B cell (primary cell): ENCODE data around the gene NRXN2. TPM values are rescaled to one million over a fixed set of nuclear protein-coding genes. Genes with fewer than 3 reads are reported as not detected.

ENCODE experiments used
- ATAC-seq: fragments of 200-7000 bp; cut with Tn5 transposase; one replicate; pipeline ENCODE4 v1.10.0; 2021; ENCODE audit warnings: low read depth, mild to moderate bottlenecking, moderate number of reproducible peaks, moderate library complexity
- CTCF ChIA-PET: fragments of 350-600 bp; sonication (Branson Sonifier 250); formaldehyde crosslinking; loops from one replicate; lab custom pipeline; 2021; ENCODE audit warnings: antibody characterized with exemption, inconsistent platforms; lab: Charles Lee
- POLR2A ChIA-PET: fragments of 350-600 bp; sonication (Branson Sonifier 250); formaldehyde crosslinking; loops from one replicate; lab custom pipeline; 2021; ENCODE audit warnings: antibody characterized with exemption; lab: Charles Lee
- DNase-seq: peaks from one replicate; pipeline ENCODE4 v3.0.0; 2013
- H2AFZ ChIP-seq: 2 replicates; pipeline ENCODE4 v1.6.1; 2012; ENCODE audit warnings: mild to moderate bottlenecking, low read depth, low read length; ENCODE audit not compliant: insufficient read depth, poor library complexity, severe bottlenecking
- H3K27ac ChIP-seq, 2 donors: 1 replicate in 1 of 2; 2 replicates in 1 of 2; pipeline ENCODE4 v1.5.1; 2012 to 2013; ENCODE audit warnings: low read length in 2 of 2, mild to moderate bottlenecking in 2 of 2, moderate library complexity in 1 of 2
- H3K27me3 ChIP-seq, 4 experiments: fragments of 200-600 bp in 1 of 4; sonication (generic) in 1 of 4; replicated peaks in 1 of 4; 1 replicate in 2 of 4; 2 replicates in 2 of 4; pipeline versions ENCODE4 v1.6.1 to v1.7.0; 2013 to 2016; ENCODE audit warnings: low read length in 3 of 4, mild to moderate bottlenecking in 2 of 4, mixed read lengths in 1 of 4, moderate library complexity in 1 of 4; ENCODE audit not compliant: insufficient read depth in 4 of 4, control insufficient read depth in 3 of 4; ENCODE audit errors: control extremely low read depth in 1 of 4
- H3K36me3 ChIP-seq, 2 experiments: replicated peaks in 1 of 2; 1 replicate in 1 of 2; 2 replicates in 1 of 2; pipeline versions ENCODE4 v1.6.1 to v1.7.1; 2013; ENCODE audit warnings: low read length in 1 of 2; ENCODE audit not compliant: insufficient read depth in 2 of 2, control insufficient read depth in 1 of 2; ENCODE audit errors: control extremely low read depth in 1 of 2, extremely low read depth in 1 of 2
- H3K4me1 ChIP-seq, 2 donors: fragments of 200-600 bp in 1 of 2; sonication (generic) in 1 of 2; 1 replicate in 1 of 2; 2 replicates in 1 of 2; pipeline versions ENCODE4 v1.5.1 to v1.6.1; 2013 to 2017; ENCODE audit warnings: low read length in 2 of 2; ENCODE audit not compliant: control insufficient read depth in 2 of 2, insufficient read depth in 2 of 2
- H3K4me2 ChIP-seq: replicated peaks from 2 replicates; pipeline ENCODE3; 2012; ENCODE audit warnings: mild to moderate bottlenecking, low read depth, low read length; ENCODE audit not compliant: poor library complexity, severe bottlenecking
- H3K4me3 ChIP-seq, 5 experiments: fragments of 200-600 bp in 1 of 5; sonication (generic) in 1 of 5; 1 replicate in 3 of 5; 2 replicates in 2 of 5; pipeline versions ENCODE4 v1.5.1 to v1.7.0; 2011 to 2016; ENCODE audit warnings: low read length in 4 of 5, mild to moderate bottlenecking in 4 of 5, low read depth in 2 of 5, control low read depth in 1 of 5, moderate library complexity in 1 of 5; ENCODE audit not compliant: insufficient read depth in 1 of 5; ENCODE audit errors: control extremely low read depth in 1 of 5, extremely low read depth in 1 of 5
- H3K79me2 ChIP-seq: fragments of 200-600 bp; sonication (generic); one replicate; pipeline ENCODE4 v1.6.0; 2016; ENCODE audit warnings: low read length; ENCODE audit not compliant: control insufficient read depth, insufficient read depth
- H3K9ac ChIP-seq: fragments of 200-600 bp; sonication (generic); 2 replicates; pipeline ENCODE4 v1.6.1; 2017; ENCODE audit warnings: mild to moderate bottlenecking, low read length, moderate library complexity
- H3K9me3 ChIP-seq, 3 donors: one replicate each; pipeline versions ENCODE4 v1.6.1 to v1.7.1; 2013; ENCODE audit warnings: low read length in 2 of 3; ENCODE audit not compliant: control insufficient read depth in 2 of 3, insufficient read depth in 1 of 3; ENCODE audit errors: control extremely low read depth in 1 of 3
- H4K20me1 ChIP-seq: 2 replicates; pipeline ENCODE4 v1.6.0; 2012; ENCODE audit warnings: mild to moderate bottlenecking, low read length; ENCODE audit not compliant: insufficient read depth, control insufficient read depth, poor library complexity, severe bottlenecking
- H3K27ac Mint-ChIP-seq: one replicate; pipeline ENCODE4 v1.8.0; 2021; ENCODE audit warnings: mixed read lengths
- H3K27me3 Mint-ChIP-seq: one replicate; pipeline ENCODE4 v1.8.0; 2021; ENCODE audit warnings: mixed read lengths
- H3K4me1 Mint-ChIP-seq: one replicate; pipeline ENCODE4 v1.8.0; 2021; ENCODE audit warnings: mixed read lengths
- H3K4me3 Mint-ChIP-seq: one replicate; pipeline ENCODE4 v1.8.0; 2021; ENCODE audit warnings: mixed read lengths
- H3K9me3 Mint-ChIP-seq: one replicate; pipeline ENCODE4 v1.8.0; 2022; ENCODE audit warnings: mixed read lengths; ENCODE audit not compliant: insufficient read depth
- CTCF ChIP-seq: fragments of 200-600 bp; IDR thresholded peaks from one replicate; pipeline ENCODE4 v1.8.0; 2022; ENCODE audit warnings: antibody characterized with exemption, mild to moderate bottlenecking
- EZH2 ChIP-seq: IDR thresholded peaks from 2 replicates; pipeline ENCODE4 v1.6.1; 2012; ENCODE audit warnings: borderline replicate concordance, low read depth, mild to moderate bottlenecking, moderate library complexity, low read length; ENCODE audit not compliant: insufficient read depth, poor library complexity, severe bottlenecking
- WGBS: methylation state at CpG from one replicate; pipeline ENCODE4 v1.1.5; 2013; ENCODE audit warnings: missing lambda C conversion rate; ENCODE audit not compliant: insufficient coverage; 5-methylcytosine and 5-hydroxymethylcytosine counted together
- intact Hi-C: fragments of 100-400 bp; cut with micrococcal nuclease; formaldehyde crosslinking; loops from one replicate; pipeline ENCODE4 v1.10.0; 2022
- polyA plus RNA-seq: library from polyadenylated mRNA; depleted of rRNA; stranded (reverse); fragments of >200 nt; gene quantifications from 2 replicates; pipeline ENCODE4 v1.2.3, GENCODE V29; 2012
- total RNA-seq, 2 donors: library from RNA; stranded (reverse); fragments of 120-200 nt in 1 of 2; gene quantifications; 1 replicate in 1 of 2; 2 replicates in 1 of 2; pipeline versions ENCODE4 v1.2.3 to v1.2.4, GENCODE V29; 2013 to 2022

The NRXN2 gene
- total and polyA plus RNA-seq, 2 donors (not counting 1 experiment from before 2014, with no cell fraction given), result 0.01 to 0.52 TPM

- no peak overlapping the region for H3K27ac ChIP-seq
- no CpG with 5 or more reads among the region's 2 CpGs for WGBS
- no peak overlapping the region for H3K4me3 ChIP-seq
- ChIA-PET CTCF (interaction anchor here (0.9 kb wide), 1 partner anchor 14 kb away, joined by 3 read pairs; no protein-coding TSS in a partner anchor), POLR2A (no interaction called here)
- no peak overlapping the region for H3K4me2 ChIP-seq
- ATAC-seq (no peak), DNase-seq (no peak)
- H3K9me3 Mint-ChIP-seq, result no peaks in the 10 kb centered on the region
- H4K20me1 ChIP-seq, result no peaks in the 10 kb centered on the region
- H3K4me1 Mint-ChIP-seq, result peaks cover 19% of the 10 kb centered on the region
- H3K27ac Mint-ChIP-seq, result no peak overlapping the region
- H3K9me3 ChIP-seq, result no peaks in the 10 kb centered on the region
- no peak overlapping the region for H2AFZ ChIP-seq
- peaks cover 0 to 3% (median 0%) of the 10 kb centered on the region in 4 experiments for H3K27me3 ChIP-seq
- H3K27me3 Mint-ChIP-seq, result peaks cover 3% of the 10 kb centered on the region
- no peaks in the 10 kb centered on the region for H3K36me3 ChIP-seq
- no peak overlapping the region for H3K9ac ChIP-seq
- peaks cover 17 to 28% of the 10 kb centered on the region in 2 donors for H3K4me1 ChIP-seq
- H3K4me3 Mint-ChIP-seq, result no peak overlapping the region
- TF ChIP-seq CTCF, result no peak
- TF ChIP-seq EZH2, result no peak
- H3K79me2 ChIP-seq, result no peaks in the 10 kb centered on the region
- intact Hi-C loops, result loop anchor here (10.0 kb wide), 1 partner anchor 453 kb away; the partner anchor contains the start of gene FERMT3
These were observed 64.7 kb downstream of the NRXN2 start for GRCh38 chr11:64658265-64658664.

DNA sequence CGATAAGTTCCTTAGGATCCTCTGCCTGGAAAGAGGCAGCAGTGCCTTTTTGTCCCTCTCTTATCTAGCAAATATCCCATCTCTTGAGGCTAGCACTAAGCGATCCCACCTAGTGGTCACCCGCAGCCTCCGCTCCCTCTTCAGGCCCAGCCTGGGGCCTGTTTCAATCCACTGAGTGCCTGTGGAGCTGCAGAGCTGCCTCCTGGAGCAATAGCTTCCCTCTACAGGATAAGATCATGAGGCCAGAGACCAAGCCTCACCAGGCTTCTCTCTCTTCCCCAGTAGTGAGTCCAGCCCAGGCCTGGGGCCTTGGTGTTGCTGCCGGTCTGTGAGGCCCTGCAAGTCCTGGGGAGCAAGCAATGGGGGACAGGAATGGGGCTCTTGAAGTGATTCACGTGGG, 66.1 kb downstream of the NRXN2 start:
- no peaks in the 10 kb centered on the region for H3K9me3 Mint-ChIP-seq
- ATAC-seq (no peak), DNase-seq (no peak)
- Histone ChIP-seq H3K27ac (no peak overlapping the region), H3K9me3 (no peaks in the 10 kb centered on the region), H3K4me1 (peaks cover 17 to 33% of the 10 kb centered on the region in 2 donors), H3K4me3 (no peak overlapping the region), H3K4me2 (no peak overlapping the region), H3K27me3 (peaks cover 0 to 3% (median 0%) of the 10 kb centered on the region in 4 experiments), H4K20me1 (no peaks in the 10 kb centered on the region), H3K9ac (no peak overlapping the region), H3K79me2 (no peaks in the 10 kb centered on the region), H2AFZ (no peak overlapping the region), H3K36me3 (no peaks in the 10 kb centered on the region)
- TF ChIP-seq CTCF (no peak), EZH2 (no peak)
- CTCF ChIA-PET, result interaction anchor here (0.6 to 1.2 kb wide), 2 partner anchors 32 to 435 kb away, joined by 5 to 6 read pairs; no protein-coding TSS in a partner anchor
- intact Hi-C loops, result loop anchor here (10.0 kb wide), 1 partner anchor 452 kb away; the partner anchor contains the start of gene FERMT3
- H3K4me1 Mint-ChIP-seq, result peaks cover 28% of the 10 kb centered on the region
- no peak overlapping the region for H3K27ac Mint-ChIP-seq
- POLR2A ChIA-PET, result no interaction called here
- H3K27me3 Mint-ChIP-seq, result peaks cover 3% of the 10 kb centered on the region
- WGBS, result 98% methylated on average over 5 of the region's 6 CpGs
- H3K4me3 Mint-ChIP-seq, result no peak overlapping the region
